Cardiac muscle cell (in vitro differentiated cells and primary cell): ENCODE results near the gene SHISA6. TPM values are rescaled to one million over a fixed set of nuclear protein-coding genes. Genes with fewer than 3 reads are reported as not detected.

Experiments
- DNase-seq, 2 donors: peaks; one replicate each; pipeline versions ENCODE4 v3.0.0 to v3.0.0-alpha.2; 2010 to 2017; ENCODE audit warnings: low read depth in 1 of 2, low spot score in 1 of 2
- H3K27ac ChIP-seq: fragments of 200-600 bp; sonication (generic); 2 replicates; pipeline ENCODE4 v1.5.1; 2016
- H3K27me3 ChIP-seq: fragments of 200-600 bp; sonication (generic); 2 replicates; pipeline ENCODE4 v1.6.0; 2016; ENCODE audit warnings: control low read depth
- H3K36me3 ChIP-seq: fragments of 200-600 bp; sonication (generic); 2 replicates; pipeline ENCODE4 v1.5.1; 2016; ENCODE audit warnings: control low read depth
- H3K4me1 ChIP-seq: fragments of 200-600 bp; sonication (generic); 2 replicates; pipeline ENCODE4 v1.8.1; 2017; ENCODE audit warnings: low read depth, mild to moderate bottlenecking, mixed run types
- H3K4me3 ChIP-seq: fragments of 200-600 bp; sonication (generic); 2 replicates; pipeline ENCODE4 v1.5.1; 2016; ENCODE audit warnings: mild to moderate bottlenecking
- H3K9me3 ChIP-seq: fragments of 200-600 bp; sonication (generic); 2 replicates; pipeline ENCODE4 v1.5.1; 2017; ENCODE audit warnings: low read depth, mild to moderate bottlenecking, control low read depth
- polyA plus RNA-seq: library from polyadenylated mRNA; unstranded; fragments of >200 nt; fragmentation: Nextera tagmentation; extraction: Ambion mirVana; gene quantifications from 2 replicates; pipeline ENCODE4 v1.2.1, GENCODE V29; 2016
- total RNA-seq: library from RNA; depleted of rRNA; stranded (reverse); fragments of >200 nt; gene quantifications from 2 replicates; pipeline ENCODE4 v1.2.3, GENCODE V29; 2016
- TF ChIP-seq, protein P1 (sequence below): IDR thresholded peaks from 2 replicates; pipeline ENCODE4 v1.5.1; 2012; ENCODE audit warnings: low read depth, mild to moderate bottlenecking, low read length

The SHISA6 gene
- total and polyA plus RNA-seq, 2 experiments from 2014 or later, result 0.17 to 0.45 TPM

- no peak for DNase-seq
- TF ChIP-seq, protein P1, sequence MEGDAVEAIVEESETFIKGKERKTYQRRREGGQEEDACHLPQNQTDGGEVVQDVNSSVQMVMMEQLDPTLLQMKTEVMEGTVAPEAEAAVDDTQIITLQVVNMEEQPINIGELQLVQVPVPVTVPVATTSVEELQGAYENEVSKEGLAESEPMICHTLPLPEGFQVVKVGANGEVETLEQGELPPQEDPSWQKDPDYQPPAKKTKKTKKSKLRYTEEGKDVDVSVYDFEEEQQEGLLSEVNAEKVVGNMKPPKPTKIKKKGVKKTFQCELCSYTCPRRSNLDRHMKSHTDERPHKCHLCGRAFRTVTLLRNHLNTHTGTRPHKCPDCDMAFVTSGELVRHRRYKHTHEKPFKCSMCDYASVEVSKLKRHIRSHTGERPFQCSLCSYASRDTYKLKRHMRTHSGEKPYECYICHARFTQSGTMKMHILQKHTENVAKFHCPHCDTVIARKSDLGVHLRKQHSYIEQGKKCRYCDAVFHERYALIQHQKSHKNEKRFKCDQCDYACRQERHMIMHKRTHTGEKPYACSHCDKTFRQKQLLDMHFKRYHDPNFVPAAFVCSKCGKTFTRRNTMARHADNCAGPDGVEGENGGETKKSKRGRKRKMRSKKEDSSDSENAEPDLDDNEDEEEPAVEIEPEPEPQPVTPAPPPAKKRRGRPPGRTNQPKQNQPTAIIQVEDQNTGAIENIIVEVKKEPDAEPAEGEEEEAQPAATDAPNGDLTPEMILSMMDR, result no peak
- no peaks in the 10 kb centered on the region for H3K9me3 ChIP-seq
Measured at GRCh38 chr17:11610999-11611566, 370.1 kb downstream of the SHISA6 start.

DNA sequence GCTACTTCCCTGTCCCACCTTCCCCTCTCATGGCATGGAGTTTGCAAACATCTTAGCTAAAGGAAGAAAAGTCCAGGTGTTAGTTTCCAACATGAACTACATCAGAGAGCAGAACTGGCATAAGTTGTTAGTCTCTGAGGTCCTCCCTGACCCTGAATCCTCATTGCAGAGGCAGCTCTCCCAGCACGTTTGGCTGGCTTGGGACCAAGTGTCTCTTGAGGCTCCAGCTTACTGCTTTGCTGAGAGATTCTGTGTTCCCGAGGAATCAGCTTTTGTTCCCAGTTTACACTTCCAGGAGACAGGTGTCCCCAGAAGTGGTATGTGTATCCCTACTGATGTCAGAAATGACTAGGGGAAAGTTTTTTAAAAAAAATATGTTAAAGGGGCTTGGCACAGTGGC, 371.9 kb downstream of the SHISA6 start:
- H3K9me3 ChIP-seq, result no peaks in the 10 kb centered on the region
- H3K27ac ChIP-seq, result no peak overlapping the region
- TF ChIP-seq, protein P1, result no peak

More at GRCh38 chr17:11610999-11611566, 370.1 kb downstream of the SHISA6 start:
- H3K27me3 ChIP-seq, result no peaks in the 10 kb centered on the region
- H3K4me3 ChIP-seq, result no peak overlapping the region
- H3K36me3 ChIP-seq, result no peaks in the 10 kb centered on the region
- peaks cover 8% of the 10 kb centered on the region for H3K4me1 ChIP-seq
- H3K27ac ChIP-seq, result no peak overlapping the region

More for the DNA sequence above, 371.9 kb downstream of the SHISA6 start:
- no peak overlapping the region for H3K4me3 ChIP-seq
- no peaks in the 10 kb centered on the region for H3K27me3 ChIP-seq
- no peak for DNase-seq
- H3K4me1 ChIP-seq, result peaks cover 8% of the 10 kb centered on the region
- H3K36me3 ChIP-seq, result no peaks in the 10 kb centered on the region
